Measurements from ENCODE around the gene COBL. TPM values are rescaled to one million over a fixed set of nuclear protein-coding genes. Genes with fewer than 3 reads are reported as not detected.
A peak's percentile ranks its signal among the peaks of the same experiment; 100 is the strongest.

Gene COBL
- total RNA-seq, 4 donors from 2014 or later: 62.4 to 114 (median 72.2) TPM

- WGBS, 2 donors (ENCODE audit: low coverage in 1 of 2): 83% methylated on average over 3 of the region's 3 CpGs; no CpG with 5 or more reads in 1 of the 2 donors
- Histone ChIP-seq H3K4me1 (peaks cover 0 to 16% (median 13%) of the 10 kb centered on the region in 4 donors), H3K27me3 (no peaks in the 10 kb centered on the region), H3K36me3 (no peaks in the 10 kb centered on the region), H3K4me3 (no peak overlapping the region), H3K9me3 (no peaks in the 10 kb centered on the region), H3K27ac (no peak overlapping the region)
- TF ChIP-seq POLR2AphosphoS5 (IDR thresholded peaks at IDR 0.05) (no peak), CTCF (IDR thresholded peaks at IDR 0.05) (no peak), EP300 (IDR thresholded peaks at IDR 0.05; ENCODE audit: low read depth) (no peak), POLR2A (IDR thresholded peaks at IDR 0.05) (no peak)
- DNase-seq: no peak
- in situ Hi-C loops (cut with MboI; ENCODE audit: low pct_ligation_motif_present in 1 of 4, low pct_unique_long_range_greater_than_20kb in 1 of 4, low sequenced_read_pairs in 3 of 4): no loop called here
- intact Hi-C loops (cut with DNase I; ENCODE audit: low total_unique reads): no loop called here
These were observed 278.0 kb downstream of the COBL start for GRCh38 chr7:51038573-51038972.

GRCh38 chr7:51035716-51036115 lies 280.9 kb downstream of the COBL start:
- Histone ChIP-seq H3K4me1 (peaks cover 0 to 16% (median 13%) of the 10 kb centered on the region in 4 donors), H3K36me3 (no peaks in the 10 kb centered on the region), H3K27ac (no peak overlapping the region), H3K27me3 (no peaks in the 10 kb centered on the region), H3K4me3 (no peak overlapping the region), H3K9me3 (no peaks in the 10 kb centered on the region)
- in situ Hi-C loops (cut with MboI; ENCODE audit: low pct_ligation_motif_present in 1 of 4, low pct_unique_long_range_greater_than_20kb in 1 of 4, low sequenced_read_pairs in 3 of 4) (no loop called here), intact Hi-C loops (cut with DNase I; ENCODE audit: low total_unique reads) (no loop called here)
- no peak for DNase-seq
- TF ChIP-seq POLR2A (IDR thresholded peaks at IDR 0.05) (no peak), EP300 (IDR thresholded peaks at IDR 0.05; ENCODE audit: low read depth) (no peak), CTCF (IDR thresholded peaks at IDR 0.05) (no peak), POLR2AphosphoS5 (IDR thresholded peaks at IDR 0.05) (no peak)
- WGBS, 2 donors (ENCODE audit: low coverage in 1 of 2): 86 to 96% methylated on average over 6 to 8 of the region's 8 CpGs

- Histone ChIP-seq H3K9me3 (no peaks in the 10 kb centered on the region), H3K36me3 (no peaks in the 10 kb centered on the region), H3K27ac (no peak overlapping the region), H3K4me3 (no peak overlapping the region), H3K27me3 (no peaks in the 10 kb centered on the region), H3K4me1 (peaks cover 0 to 16% (median 13%) of the 10 kb centered on the region in 4 donors)
- WGBS, 2 donors (ENCODE audit: low coverage in 1 of 2): 31 to 50% methylated on average over 2 to 10 of the region's 10 CpGs
- in situ Hi-C loops (cut with MboI; ENCODE audit: low pct_ligation_motif_present in 1 of 4, low pct_unique_long_range_greater_than_20kb in 1 of 4, low sequenced_read_pairs in 3 of 4): no loop called here
- TF ChIP-seq POLR2A (IDR thresholded peaks at IDR 0.05) (no peak), EP300 (IDR thresholded peaks at IDR 0.05; ENCODE audit: low read depth) (no peak), CTCF (IDR thresholded peaks at IDR 0.05) (no peak), POLR2AphosphoS5 (IDR thresholded peaks at IDR 0.05) (no peak)
- DNase-seq: no peak
- intact Hi-C loops (cut with DNase I; ENCODE audit: low total_unique reads): no loop called here
These were observed 281.9 kb downstream of the COBL start for GRCh38 chr7:51034521-51035264.

- H3K27ac ChIP-seq: peak overlapping the region in 2 of 4 donors; percentile 16 to 19
- H3K27me3 ChIP-seq: no peaks in the 10 kb centered on the region
- no peaks in the 10 kb centered on the region for H3K36me3 ChIP-seq
- H3K4me1 ChIP-seq: peaks cover 0 to 16% (median 13%) of the 10 kb centered on the region in 4 donors
- DNase-seq: no peak
- no peak overlapping the region for H3K4me3 ChIP-seq
- intact Hi-C loops (cut with DNase I; ENCODE audit: low total_unique reads): no loop called here
- WGBS, 2 donors (ENCODE audit: low coverage in 1 of 2): 47 to 48% methylated on average over 4 to 8 of the region's 8 CpGs
- in situ Hi-C loops (cut with MboI; ENCODE audit: low pct_ligation_motif_present in 1 of 4, low pct_unique_long_range_greater_than_20kb in 1 of 4, low sequenced_read_pairs in 3 of 4): no loop called here
- TF ChIP-seq CTCF (IDR thresholded peaks at IDR 0.05): no peak
- TF ChIP-seq EP300 (IDR thresholded peaks at IDR 0.05; ENCODE audit: low read depth): no peak
- TF ChIP-seq POLR2A (IDR thresholded peaks at IDR 0.05): no peak
- TF ChIP-seq POLR2AphosphoS5 (IDR thresholded peaks at IDR 0.05): no peak
- H3K9me3 ChIP-seq: no peaks in the 10 kb centered on the region
These were observed 282.7 kb downstream of the COBL start for GRCh38 chr7:51033727-51034520.

All from transverse colon (tissue), 4 donors.